Osteocyte (in vitro differentiated cells): ENCODE results near the gene LDLRAD2. TPM values are rescaled to one million over a fixed set of nuclear protein-coding genes. Genes with fewer than 3 reads are reported as not detected.

Experiments
- DNase-seq: peaks from one replicate; pipeline ENCODE4 v3.0.0; 2021; ENCODE audit warnings: mixed read lengths; ENCODE audit not compliant: unreplicated experiment; ENCODE audit errors: extremely low spot score
- H3K27ac Mint-ChIP-seq: one replicate; pipeline ENCODE4 v1.8.0; 2021; ENCODE audit warnings: mild to moderate bottlenecking, mixed read lengths; ENCODE audit not compliant: unreplicated experiment
- H3K27me3 Mint-ChIP-seq: one replicate; pipeline ENCODE4 v1.8.0; 2021; ENCODE audit warnings: mixed read lengths; ENCODE audit not compliant: unreplicated experiment
- H3K36me3 Mint-ChIP-seq: one replicate; pipeline ENCODE4 v1.8.0; 2021; ENCODE audit warnings: mixed read lengths; ENCODE audit not compliant: unreplicated experiment
- H3K4me1 Mint-ChIP-seq: one replicate; pipeline ENCODE4 v1.8.0; 2021; ENCODE audit warnings: mixed read lengths; ENCODE audit not compliant: unreplicated experiment
- H3K4me3 Mint-ChIP-seq: one replicate; pipeline ENCODE4 v1.8.0; 2021; ENCODE audit warnings: mild to moderate bottlenecking, moderate library complexity, mixed read lengths; ENCODE audit not compliant: unreplicated experiment
- H3K9me3 Mint-ChIP-seq: one replicate; pipeline ENCODE4 v1.8.0; 2021; ENCODE audit warnings: mixed read lengths; ENCODE audit not compliant: unreplicated experiment
- CTCF ChIP-seq: fragments of 200-600 bp; sonication (generic); IDR thresholded peaks from 2 replicates; pipeline ENCODE4 v1.5.0; 2021; ENCODE audit warnings: antibody characterized with exemption, mild to moderate bottlenecking, moderate library complexity
- total RNA-seq: library from RNA; stranded (reverse); gene quantifications from 2 replicates; pipeline ENCODE4 v1.2.1, GENCODE V29; 2021

The LDLRAD2 gene
- total RNA-seq, 1 donor from 2014 or later: not detected

- Mint-ChIP-seq H3K4me3 (no peak overlapping the region), H3K27me3 (peaks cover 7% of the 10 kb centered on the region), H3K36me3 (no peaks in the 10 kb centered on the region), H3K4me1 (no peaks in the 10 kb centered on the region), H3K9me3 (no peaks in the 10 kb centered on the region), H3K27ac (no peak overlapping the region)
- no peak for DNase-seq
- no peak for TF ChIP-seq CTCF
Measured at GRCh38 chr1:21793104-21793503, 19.0 kb upstream of the LDLRAD2 start.

- no peak overlapping the region for H3K27ac Mint-ChIP-seq
- H3K27me3 Mint-ChIP-seq: peaks cover 5% of the 10 kb centered on the region
- TF ChIP-seq CTCF: no peak
- H3K4me3 Mint-ChIP-seq: no peak overlapping the region
- no peaks in the 10 kb centered on the region for H3K9me3 Mint-ChIP-seq
- H3K36me3 Mint-ChIP-seq: no peaks in the 10 kb centered on the region
- DNase-seq: no peak
- no peaks in the 10 kb centered on the region for H3K4me1 Mint-ChIP-seq
Measured at GRCh38 chr1:21794656-21795055, 17.4 kb upstream of the LDLRAD2 start.

GRCh38 chr1:21795075-21795474 lies 17.0 kb upstream of the LDLRAD2 start:
- DNase-seq: no peak
- TF ChIP-seq CTCF: no peak
- H3K27ac Mint-ChIP-seq: no peak overlapping the region
- no peak overlapping the region for H3K4me3 Mint-ChIP-seq
- peaks cover 5% of the 10 kb centered on the region for H3K27me3 Mint-ChIP-seq
- no peaks in the 10 kb centered on the region for H3K36me3 Mint-ChIP-seq
- no peaks in the 10 kb centered on the region for H3K4me1 Mint-ChIP-seq
- H3K9me3 Mint-ChIP-seq: no peaks in the 10 kb centered on the region

DNA sequence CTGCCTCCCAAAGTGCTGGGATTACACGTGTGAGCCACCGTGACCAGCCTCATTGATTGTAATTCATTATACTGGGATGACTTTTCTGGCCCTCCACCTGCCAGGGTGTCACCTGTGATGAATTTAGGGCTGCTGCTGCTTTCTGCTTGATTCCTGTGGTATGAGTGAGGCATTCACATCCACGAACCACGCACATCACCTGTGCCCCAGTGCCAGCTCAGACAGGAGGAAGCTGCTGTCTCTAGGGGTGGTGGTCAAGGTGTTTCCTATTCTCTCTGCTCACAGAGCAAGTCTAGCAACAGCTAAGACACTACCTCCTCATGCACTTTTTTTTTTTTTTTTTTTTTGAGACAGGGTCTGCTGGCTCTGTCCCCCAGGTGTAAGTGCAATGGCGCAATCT lies 12.3 kb upstream of the LDLRAD2 start:
- Mint-ChIP-seq H3K27ac (no peak overlapping the region), H3K9me3 (no peaks in the 10 kb centered on the region), H3K4me3 (no peak overlapping the region), H3K36me3 (no peaks in the 10 kb centered on the region), H3K27me3 (peaks cover 3% of the 10 kb centered on the region), H3K4me1 (no peaks in the 10 kb centered on the region)
- DNase-seq: no peak
- no peak for TF ChIP-seq CTCF

DNA sequence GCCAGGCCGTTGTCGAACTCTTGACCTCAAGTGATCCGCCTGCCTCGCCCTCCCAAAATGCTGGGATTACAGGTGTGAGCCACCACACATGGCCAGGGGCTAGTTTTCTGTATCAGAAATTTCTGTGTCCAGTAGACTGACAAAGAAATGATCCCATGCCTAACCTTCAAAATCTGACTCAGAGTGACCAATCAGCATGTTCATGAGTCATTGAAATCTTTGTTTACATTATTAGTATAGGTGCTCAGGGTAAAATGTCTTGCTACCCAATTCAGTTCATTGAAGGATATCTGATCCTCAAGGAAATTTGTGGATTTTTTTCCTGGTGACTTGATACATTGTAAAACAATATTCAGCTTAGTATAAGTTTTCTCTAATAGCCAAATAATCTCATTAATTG lies 11.0 kb upstream of the LDLRAD2 start:
- no peak for TF ChIP-seq CTCF
- Mint-ChIP-seq H3K27me3 (no peaks in the 10 kb centered on the region), H3K27ac (no peak overlapping the region), H3K36me3 (no peaks in the 10 kb centered on the region), H3K4me3 (no peak overlapping the region), H3K9me3 (no peaks in the 10 kb centered on the region), H3K4me1 (no peaks in the 10 kb centered on the region)
- no peak for DNase-seq
